Caco-2 (cell line): ENCODE data around the gene SOD2. TPM values are rescaled to one million over a fixed set of nuclear protein-coding genes. Genes with fewer than 3 reads are reported as not detected.
A peak's percentile ranks its signal among the peaks of the same experiment; 100 is the strongest.

Experiments
- BruUV-seq: library from RNA; stranded (reverse); fragments of 400-500 nt; replicated peaks from 2 replicates; lab custom pipeline; 2021; lab: Mats Ljungman, UMichigan
- CTCF ChIA-PET: fragments of 300-600 bp; sonication (Branson Sonifier 250); formaldehyde crosslinking; loops from one replicate; lab custom pipeline; 2022; ENCODE audit warnings: antibody characterized with exemption; lab: Charles Lee
- POLR2A ChIA-PET: fragments of 300-600 bp; sonication (Branson Sonifier 250); formaldehyde crosslinking; loops from one replicate; lab custom pipeline; 2022; ENCODE audit warnings: antibody characterized with exemption; lab: Charles Lee
- DNase-seq, 2 experiments: peaks; one replicate each; pipeline versions ENCODE4 v3.0.0 to v3.0.0-alpha.2; 2020 to 2022
- H3K27me3 ChIP-seq: replicated peaks from 2 replicates; pipeline ENCODE4 v1.6.0; 2011; ENCODE audit warnings: low read length; ENCODE audit not compliant: control insufficient read depth, insufficient read depth
- H3K36me3 ChIP-seq: 2 replicates; pipeline ENCODE4 v1.5.1; 2011; ENCODE audit warnings: low read length; ENCODE audit not compliant: control insufficient read depth, insufficient read depth
- H3K4me1 ChIP-seq: fragments of 250-450 bp; sonication (Bioruptor Pico); 2 replicates; pipeline ENCODE4 v1.5.1; 2020; ENCODE audit warnings: mild to moderate bottlenecking
- H3K4me3 ChIP-seq: 2 replicates; pipeline ENCODE4 v1.5.1; 2011; ENCODE audit warnings: low read depth, mild to moderate bottlenecking, control low read depth, low read length
- H3K9me3 ChIP-seq: fragments of 250-450 bp; sonication (Bioruptor Pico); 2 replicates; pipeline ENCODE4 v1.5.1; 2020; ENCODE audit warnings: mild to moderate bottlenecking, moderate library complexity
- H3K27ac Mint-ChIP-seq: one replicate; pipeline ENCODE4 v1.8.0; 2022; ENCODE audit warnings: mixed read lengths; ENCODE audit not compliant: unreplicated experiment
- H3K27me3 Mint-ChIP-seq: one replicate; pipeline ENCODE4 v1.8.0; 2022; ENCODE audit warnings: mixed read lengths; ENCODE audit not compliant: insufficient read depth, unreplicated experiment
- H3K36me3 Mint-ChIP-seq: one replicate; pipeline ENCODE4 v1.8.0; 2022; ENCODE audit warnings: mild to moderate bottlenecking, mixed read lengths; ENCODE audit not compliant: insufficient read depth, unreplicated experiment
- H3K4me1 Mint-ChIP-seq: one replicate; pipeline ENCODE4 v1.8.0; 2022; ENCODE audit warnings: low read depth, mixed read lengths; ENCODE audit not compliant: unreplicated experiment
- H3K4me3 Mint-ChIP-seq: one replicate; pipeline ENCODE4 v1.8.0; 2022; ENCODE audit warnings: mild to moderate bottlenecking, moderate library complexity, mixed read lengths; ENCODE audit not compliant: unreplicated experiment
- H3K9me3 Mint-ChIP-seq: one replicate; pipeline ENCODE4 v1.8.0; 2022; ENCODE audit warnings: mixed read lengths; ENCODE audit not compliant: unreplicated experiment
- CTCF ChIP-seq, 2 experiments: fragments of 200-600 bp in 1 of 2; IDR thresholded peaks; 1 replicate in 1 of 2; 2 replicates in 1 of 2; pipeline versions ENCODE4 v1.5.1 to v1.8.0; 2011 to 2022; ENCODE audit warnings: antibody characterized with exemption in 1 of 2, control low read depth in 1 of 2, inconsistent platforms in 1 of 2, low read depth in 1 of 2, low read length in 1 of 2, mild to moderate bottlenecking in 1 of 2, moderate library complexity in 1 of 2; ENCODE audit not compliant: insufficient read depth in 1 of 2, severe bottlenecking in 1 of 2, unreplicated experiment in 1 of 2
- intact Hi-C: fragments of 100-400 bp; cut with micrococcal nuclease; formaldehyde crosslinking; loops from one replicate; pipeline ENCODE4 v1.10.0; 2022; ENCODE audit not compliant: unreplicated experiment
- total RNA-seq: library from RNA; stranded (reverse); gene quantifications from 2 replicates; pipeline ENCODE4 v1.2.3, GENCODE V29; 2022

The SOD2 gene
- total RNA-seq, 1 experiment from 2014 or later: 110 TPM

GRCh38 chr6:159682295-159682694 is 10.7 kb downstream of the SOD2 start:
- Histone ChIP-seq H3K36me3 (peaks cover 1% of the 10 kb centered on the region), H3K27me3 (no peaks in the 10 kb centered on the region), H3K4me1 (no peaks in the 10 kb centered on the region), H3K9me3 (no peaks in the 10 kb centered on the region), H3K4me3 (no peak overlapping the region)
- DNase-seq: no peak
- POLR2A ChIA-PET: interaction anchor here (0.6 kb wide), 1 partner anchor 79 kb away, joined by 7 read pairs; the partner anchor contains the start of gene ACAT2
- Mint-ChIP-seq H3K36me3 (peaks cover 53% of the 10 kb centered on the region), H3K27ac (no peak overlapping the region), H3K4me1 (no peaks in the 10 kb centered on the region), H3K9me3 (no peaks in the 10 kb centered on the region), H3K4me3 (no peak overlapping the region), H3K27me3 (no peaks in the 10 kb centered on the region)
- no TSS peak for BruUV-seq
- CTCF ChIA-PET: no interaction called here
- intact Hi-C loops: no loop called here
- TF ChIP-seq CTCF (IDR thresholded peaks at IDR 0.05; ENCODE audit: insufficient read depth in 1 of 2, low read depth in 1 of 2, low read length in 1 of 2, severe bottlenecking in 1 of 2, unreplicated experiment in 1 of 2): no peak

GRCh38 chr6:159681191-159681880 is 11.7 kb downstream of the SOD2 start:
- ChIA-PET CTCF (no interaction called here), POLR2A (interaction anchor here (0.6 kb wide), 1 partner anchor 80 kb away, joined by 7 read pairs; the partner anchor contains the start of gene ACAT2)
- Mint-ChIP-seq H3K27me3 (no peaks in the 10 kb centered on the region), H3K36me3 (peaks cover 43% of the 10 kb centered on the region), H3K27ac (no peak overlapping the region), H3K4me1 (no peaks in the 10 kb centered on the region), H3K9me3 (no peaks in the 10 kb centered on the region), H3K4me3 (no peak overlapping the region)
- no peak for DNase-seq
- BruUV-seq: no TSS peak
- no peak overlapping the region for H3K4me3 ChIP-seq
- no peaks in the 10 kb centered on the region for H3K27me3 ChIP-seq
- peaks cover 1% of the 10 kb centered on the region for H3K36me3 ChIP-seq
- H3K4me1 ChIP-seq: no peaks in the 10 kb centered on the region
- intact Hi-C loops: no loop called here
- no peak for TF ChIP-seq CTCF (IDR thresholded peaks at IDR 0.05; ENCODE audit: insufficient read depth in 1 of 2, low read depth in 1 of 2, low read length in 1 of 2, severe bottlenecking in 1 of 2, unreplicated experiment in 1 of 2)
- no peaks in the 10 kb centered on the region for H3K9me3 ChIP-seq

GRCh38 chr6:159680104-159680503 is 12.9 kb downstream of the SOD2 start:
- TF ChIP-seq CTCF (IDR thresholded peaks at IDR 0.05; ENCODE audit: insufficient read depth in 1 of 2, low read depth in 1 of 2, low read length in 1 of 2, severe bottlenecking in 1 of 2, unreplicated experiment in 1 of 2): no peak
- Mint-ChIP-seq H3K4me1 (no peaks in the 10 kb centered on the region), H3K9me3 (no peaks in the 10 kb centered on the region), H3K27me3 (no peaks in the 10 kb centered on the region), H3K4me3 (no peak overlapping the region), H3K27ac (no peak overlapping the region), H3K36me3 (peaks cover 31% of the 10 kb centered on the region)
- no peaks in the 10 kb centered on the region for H3K9me3 ChIP-seq
- H3K4me1 ChIP-seq: no peaks in the 10 kb centered on the region
- no peak overlapping the region for H3K4me3 ChIP-seq
- H3K27me3 ChIP-seq: no peaks in the 10 kb centered on the region
- H3K36me3 ChIP-seq: peaks cover 1% of the 10 kb centered on the region
- CTCF ChIA-PET: no interaction called here
- no peak for DNase-seq
- TSS peak; percentile 10 for BruUV-seq
- POLR2A ChIA-PET: no interaction called here
- intact Hi-C loops: no loop called here
